BLaER1 (cell line): ENCODE data around the gene LPIN1.

ENCODE experiments used
- H3K27ac ChIP-seq: shearing (Covaris generic); formaldehyde crosslinking; 2 replicates; pipeline ENCODE4 v1.8.1; 2022
- H3K27me3 ChIP-seq: shearing (Covaris generic); formaldehyde crosslinking; 2 replicates; pipeline ENCODE4 v1.8.1; 2022
- H3K36me3 ChIP-seq: shearing (Covaris generic); formaldehyde crosslinking; 2 replicates; pipeline ENCODE4 v1.8.1; 2022
- H3K4me1 ChIP-seq: shearing (Covaris generic); formaldehyde crosslinking; 2 replicates; pipeline ENCODE4 v1.8.1; 2022
- H3K4me2 ChIP-seq: shearing (Covaris generic); formaldehyde crosslinking; 2 replicates; pipeline ENCODE4 v1.8.1; 2022
- H3K4me3 ChIP-seq: shearing (Covaris generic); formaldehyde crosslinking; 2 replicates; pipeline ENCODE4 v1.8.1; 2022
- H3K9ac ChIP-seq: shearing (Covaris generic); formaldehyde crosslinking; 2 replicates; pipeline ENCODE4 v1.8.1; 2022
- H3K9me3 ChIP-seq: shearing (Covaris generic); formaldehyde crosslinking; 2 replicates; pipeline ENCODE4 v1.8.1; 2022
- H4K20me1 ChIP-seq: shearing (Covaris generic); formaldehyde crosslinking; 2 replicates; pipeline ENCODE4 v1.8.1; 2022
- Cebpa-rat ChIP-seq: shearing (Covaris generic); IDR thresholded peaks from 2 replicates; pipeline ENCODE4 v1.8.1; 2022

The LPIN1 gene

DNA sequence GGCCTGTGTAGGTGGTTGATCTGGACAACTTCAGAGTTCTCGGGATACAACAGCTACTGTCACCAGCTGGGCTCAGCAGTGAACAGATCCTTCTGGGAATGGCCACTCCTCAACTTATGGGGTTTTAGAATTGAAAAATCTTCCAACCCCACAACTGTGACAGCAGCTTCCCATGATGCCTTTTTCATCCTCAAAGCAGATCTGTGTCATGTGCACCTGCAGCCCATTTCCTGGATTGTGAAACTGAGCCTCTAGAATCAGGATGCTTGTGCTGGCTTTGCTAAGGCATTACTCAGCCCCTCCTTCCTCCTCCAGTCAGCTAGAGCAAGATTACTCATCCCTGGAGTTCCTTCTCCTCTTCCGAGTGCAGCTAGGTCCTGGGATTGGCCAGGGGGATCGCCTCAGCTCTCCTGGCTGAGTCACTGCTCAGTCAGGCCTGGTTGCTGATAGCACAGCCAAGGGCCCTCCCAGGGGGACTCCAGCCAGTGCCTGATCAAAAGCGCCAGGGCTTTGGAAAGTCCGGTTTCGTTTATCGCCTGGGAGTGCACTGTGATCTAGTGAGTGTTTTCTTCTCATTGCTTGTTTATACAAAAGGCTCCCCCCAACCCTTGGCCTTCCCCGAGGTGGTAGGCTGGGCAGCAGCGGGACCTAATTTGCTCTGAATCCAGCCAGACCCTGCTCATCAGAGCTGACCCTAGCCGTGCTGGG, 2.4 kb upstream of the LPIN1 start:
- Histone ChIP-seq H3K27me3 (no peaks in the 10 kb centered on the region), H4K20me1 (peaks cover 22% of the 10 kb centered on the region), H3K27ac (peak overlapping the region; percentile 60), H3K4me1 (peaks cover 57% of the 10 kb centered on the region), H3K9ac (no peak overlapping the region), H3K4me2 (peak overlapping the region; percentile 83), H3K4me3 (no peak overlapping the region), H3K9me3 (no peaks in the 10 kb centered on the region), H3K36me3 (no peaks in the 10 kb centered on the region)
- no peak for TF ChIP-seq Cebpa-rat

DNA sequence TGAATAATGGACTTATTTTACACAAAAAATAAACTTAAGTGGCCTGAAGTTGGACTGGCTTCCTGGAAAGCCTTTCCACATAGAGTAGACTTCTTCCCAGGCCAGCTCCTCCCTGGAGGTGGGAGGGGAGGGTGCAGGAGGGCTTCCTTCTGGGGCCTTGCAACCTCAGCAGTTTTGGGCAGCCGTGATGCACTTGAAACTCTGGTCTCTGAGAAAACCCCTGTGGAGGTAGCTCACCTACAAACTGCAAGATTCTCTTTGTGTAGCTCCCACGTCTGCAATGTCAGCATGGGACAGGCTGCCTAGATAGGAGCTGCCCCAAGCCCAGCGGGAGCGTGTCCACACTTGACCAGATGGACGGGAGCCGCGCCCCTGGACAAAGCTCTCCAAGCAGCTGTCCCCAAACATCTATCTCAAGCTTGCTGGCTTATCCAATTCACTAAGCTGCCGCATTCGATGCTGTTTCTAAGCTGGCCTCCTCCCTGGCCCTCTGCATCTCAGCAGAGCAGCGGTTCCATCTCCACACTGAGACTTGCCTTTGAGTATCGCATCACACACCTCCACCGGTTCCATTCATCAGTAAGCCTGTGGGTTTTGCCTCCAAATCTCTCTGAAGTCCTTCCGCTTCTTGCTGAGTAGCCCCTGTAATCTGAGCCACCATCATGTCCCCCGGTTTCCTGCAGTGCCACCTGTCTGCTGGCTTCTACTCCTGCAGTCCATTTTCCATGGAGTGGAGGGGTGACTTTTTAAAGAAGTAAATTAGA, 1.6 kb upstream of the LPIN1 start:
- Histone ChIP-seq H3K9ac (no peak overlapping the region), H3K4me2 (peak overlapping the region; percentile 83), H3K4me3 (no peak overlapping the region), H3K27me3 (no peaks in the 10 kb centered on the region), H3K27ac (peak overlapping the region; percentile 60), H4K20me1 (peaks cover 31% of the 10 kb centered on the region), H3K36me3 (no peaks in the 10 kb centered on the region), H3K9me3 (no peaks in the 10 kb centered on the region), H3K4me1 (peaks cover 65% of the 10 kb centered on the region)
- TF ChIP-seq Cebpa-rat: no peak

DNA sequence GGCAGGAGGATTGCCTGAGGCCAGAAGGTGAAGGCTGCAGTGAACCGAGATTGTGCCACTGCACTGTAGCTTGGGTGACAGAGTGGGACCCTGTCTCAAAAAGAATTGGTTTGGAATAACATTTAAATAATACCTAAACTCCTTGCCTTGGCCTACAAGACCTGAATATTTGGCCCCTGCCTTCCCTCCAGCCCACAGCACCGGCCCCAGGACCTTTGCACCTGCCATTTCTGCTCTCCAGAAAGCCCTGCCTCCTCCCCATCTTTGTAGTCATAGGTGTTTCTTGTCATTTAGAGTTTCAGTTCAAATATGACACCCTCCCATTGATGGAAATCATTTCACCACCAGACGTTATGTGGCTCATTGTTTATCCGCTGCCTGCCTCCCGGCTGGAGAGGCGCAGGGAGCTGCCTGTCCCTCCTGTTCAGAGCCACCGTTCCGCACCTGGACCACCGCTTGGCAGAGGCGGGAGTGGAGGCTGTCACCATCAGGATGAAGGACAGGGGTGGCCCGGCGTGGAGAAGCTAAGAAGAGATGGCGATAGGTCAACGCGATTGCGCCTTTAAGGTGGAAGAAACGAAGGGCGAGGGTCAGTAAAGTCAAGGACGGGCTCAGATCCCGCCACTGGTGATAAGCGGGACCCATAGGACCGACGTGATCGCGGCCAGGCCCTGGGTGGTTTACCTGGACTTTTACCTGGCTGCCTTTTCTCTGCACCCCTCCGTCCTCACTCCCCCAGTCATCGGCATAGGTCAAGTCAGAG, 638 bp upstream of the LPIN1 start:
- peaks cover 40% of the 10 kb centered on the region for H4K20me1 ChIP-seq
- TF ChIP-seq Cebpa-rat: no peak

DNA sequence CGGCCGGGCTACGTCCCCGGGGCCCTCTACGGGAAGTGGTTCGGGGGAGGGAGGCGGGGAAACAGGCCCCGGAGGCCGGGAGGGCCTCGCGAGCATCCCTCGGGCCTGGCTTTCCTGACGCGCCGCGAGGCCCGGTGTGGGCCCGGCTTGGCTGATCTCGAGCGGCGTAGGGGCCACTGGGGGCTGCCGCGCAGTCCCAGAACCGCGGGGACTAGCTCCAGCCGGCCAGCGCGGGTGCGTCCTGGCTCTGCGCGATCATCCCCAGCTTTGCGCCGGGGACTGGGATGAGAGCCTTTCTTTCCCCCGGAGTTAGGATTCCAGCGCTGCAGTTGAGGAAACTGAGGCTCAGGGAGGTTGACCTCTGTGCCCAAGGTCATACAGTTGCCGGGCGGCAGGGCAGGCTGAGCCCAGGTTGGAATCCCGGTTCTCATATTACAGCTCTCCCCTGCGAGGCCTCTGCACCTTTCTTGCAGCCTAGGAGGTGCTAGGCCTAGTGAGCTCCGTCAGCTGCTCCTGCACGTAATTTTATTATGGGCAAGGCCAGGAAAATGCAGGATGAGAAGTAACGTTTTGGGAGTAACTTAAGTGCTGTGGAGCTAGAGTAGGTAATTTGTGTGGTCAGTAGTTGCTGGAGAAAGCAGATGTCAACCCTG, 501 bp downstream of the LPIN1 start:
- H3K4me2 ChIP-seq: peak overlapping the region; percentile 83
- H3K9me3 ChIP-seq: no peaks in the 10 kb centered on the region
- peak overlapping the region; percentile 93 for H3K9ac ChIP-seq
- no peaks in the 10 kb centered on the region for H3K27me3 ChIP-seq
- H3K4me3 ChIP-seq: peak overlapping the region; percentile 83
- peak overlapping the region; percentile 92 for H3K27ac ChIP-seq
- H3K4me1 ChIP-seq: peaks cover 86% of the 10 kb centered on the region
- no peaks in the 10 kb centered on the region for H3K36me3 ChIP-seq
- peaks cover 48% of the 10 kb centered on the region for H4K20me1 ChIP-seq
- TF ChIP-seq Cebpa-rat: no peak

More for the DNA sequence above, 638 bp upstream of the LPIN1 start:
- Histone ChIP-seq H3K9ac (peak overlapping the region; percentile 64; the same call in 1 of the 2 replicates), H3K36me3 (no peaks in the 10 kb centered on the region), H3K4me3 (peak overlapping the region; percentile 83), H3K27me3 (no peaks in the 10 kb centered on the region), H3K4me2 (peak overlapping the region; percentile 83), H3K27ac (peak overlapping the region; percentile 69), H3K4me1 (peaks cover 74% of the 10 kb centered on the region), H3K9me3 (no peaks in the 10 kb centered on the region)

DNA sequence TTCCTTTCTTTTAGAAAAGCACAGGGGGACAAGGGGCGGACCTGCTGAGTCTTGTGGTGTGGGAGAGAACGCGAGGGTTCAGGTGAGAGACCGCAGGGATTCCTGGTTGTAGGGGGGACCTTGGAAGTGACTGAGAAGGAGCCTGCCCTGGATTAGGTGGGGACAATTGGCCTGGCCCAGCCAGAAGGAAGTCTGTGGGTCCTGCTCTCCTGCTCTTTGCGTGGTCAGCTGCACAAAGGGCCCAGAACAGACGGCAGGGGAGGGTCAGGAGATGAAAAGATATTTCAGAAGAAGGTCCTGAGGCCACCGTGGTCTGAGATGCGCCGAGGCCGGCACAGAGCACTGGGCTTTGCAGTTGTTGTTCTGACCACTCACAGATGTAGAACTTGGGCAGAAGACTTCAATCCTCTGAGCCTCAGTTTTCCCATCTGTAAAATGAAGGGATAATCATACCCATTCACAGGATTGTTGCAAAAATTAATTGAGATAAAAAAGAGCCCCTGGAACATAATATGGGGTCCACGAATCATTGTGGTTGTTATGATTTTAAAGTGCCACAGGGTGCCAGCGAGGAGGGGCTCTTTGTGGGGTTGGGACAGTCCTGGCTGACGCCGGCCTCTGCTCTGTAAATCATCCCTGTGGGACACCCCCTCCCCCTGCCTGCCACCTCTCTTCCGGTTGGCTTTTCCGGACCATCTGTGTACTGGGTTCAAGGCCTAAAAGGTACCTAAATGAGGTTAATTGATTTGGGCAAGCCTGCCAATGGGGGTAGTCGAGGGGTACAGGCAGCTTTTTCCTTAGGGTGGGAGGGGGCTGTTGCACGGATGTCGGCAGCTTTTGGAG, 1.8 kb downstream of the LPIN1 start:
- Histone ChIP-seq H3K27me3 (no peaks in the 10 kb centered on the region), H3K9ac (peak overlapping the region; percentile 93), H3K4me3 (peak overlapping the region; percentile 83), H3K36me3 (no peaks in the 10 kb centered on the region), H3K9me3 (no peaks in the 10 kb centered on the region), H3K4me2 (peak overlapping the region; percentile 83), H3K4me1 (peaks cover 91% of the 10 kb centered on the region), H4K20me1 (peaks cover 55% of the 10 kb centered on the region), H3K27ac (peak overlapping the region; percentile 92)
- TF ChIP-seq Cebpa-rat: no peak

DNA sequence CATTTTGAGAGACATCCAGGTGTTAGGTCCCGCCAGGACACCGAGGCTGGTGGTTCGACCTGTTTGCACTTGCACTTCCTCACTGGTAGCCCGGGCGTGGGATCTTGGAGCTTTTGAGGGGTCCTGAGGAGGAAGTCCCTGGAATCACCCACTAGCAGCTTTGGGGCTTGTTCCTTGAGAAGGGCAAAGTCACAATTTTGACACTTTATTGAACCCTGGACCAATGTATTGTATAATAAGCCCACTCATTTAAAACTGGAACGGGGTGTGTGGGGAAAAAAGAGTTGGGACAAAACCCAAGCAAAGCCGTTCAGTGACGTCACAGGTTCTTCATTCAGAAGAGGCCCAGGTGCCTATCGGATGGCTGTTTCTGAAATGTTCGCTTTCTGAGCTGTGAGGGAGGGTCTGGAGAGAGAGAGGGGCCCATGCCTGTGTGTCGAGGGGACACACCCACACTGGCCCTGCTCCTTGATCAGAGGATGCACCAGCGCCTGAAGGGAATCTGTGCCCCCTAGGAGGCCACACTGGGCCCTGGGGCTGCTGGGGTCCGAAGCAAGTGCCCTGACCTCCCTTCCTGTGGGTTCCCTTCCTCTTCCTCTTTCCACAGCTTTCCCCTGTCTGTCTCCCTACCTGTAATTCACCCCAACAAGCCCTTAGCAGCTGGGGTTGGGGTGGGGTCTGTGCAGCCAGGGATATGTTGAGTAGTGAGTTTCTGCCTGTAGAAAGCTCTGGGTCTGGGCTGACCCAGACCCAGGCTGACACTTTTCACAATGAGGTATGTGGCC, 2.6 kb downstream of the LPIN1 start:
- peak overlapping the region; percentile 93 for H3K9ac ChIP-seq
- H3K9me3 ChIP-seq: no peaks in the 10 kb centered on the region
- peak overlapping the region; percentile 83 for H3K4me2 ChIP-seq
- no peaks in the 10 kb centered on the region for H3K36me3 ChIP-seq
- peaks cover 63% of the 10 kb centered on the region for H4K20me1 ChIP-seq
- peak overlapping the region; percentile 83 for H3K4me3 ChIP-seq
- H3K4me1 ChIP-seq: peaks cover 91% of the 10 kb centered on the region
- H3K27me3 ChIP-seq: no peaks in the 10 kb centered on the region
- H3K27ac ChIP-seq: peak overlapping the region; percentile 92
- no peak for TF ChIP-seq Cebpa-rat

DNA sequence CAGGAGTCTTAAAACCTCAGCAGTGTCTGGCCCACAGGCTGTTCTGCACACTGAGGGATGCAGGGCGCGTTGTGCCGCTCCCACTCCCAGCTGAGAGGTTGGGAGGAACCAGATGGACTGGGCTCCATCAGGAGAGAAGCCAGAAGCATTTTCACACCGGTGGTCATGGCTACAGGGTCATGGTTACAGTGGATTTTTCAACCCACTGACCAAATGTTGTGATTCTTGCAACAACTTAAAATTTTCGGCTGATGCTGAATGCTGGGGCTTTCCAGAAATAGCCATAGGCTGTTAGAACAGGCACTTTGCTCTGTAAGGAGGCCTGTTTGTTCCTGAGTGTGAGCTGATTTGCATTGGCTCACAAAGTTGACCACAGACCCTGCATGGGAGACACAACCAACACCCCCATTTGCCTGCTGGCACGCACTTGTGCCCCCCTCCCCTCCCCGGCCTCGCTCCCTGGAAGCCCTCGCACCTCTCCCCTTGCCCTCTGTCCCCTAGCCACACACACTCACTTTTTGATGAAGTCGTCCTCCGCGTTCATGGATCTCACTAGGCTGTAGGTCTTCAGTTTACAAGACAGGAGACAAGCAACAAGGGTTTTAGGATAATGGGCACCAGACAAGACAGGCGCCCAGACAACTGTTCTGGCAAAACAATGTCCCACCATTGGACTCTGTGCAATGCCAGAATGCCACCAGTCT, 3.4 kb downstream of the LPIN1 start:
- peak overlapping the region; percentile 93 for H3K9ac ChIP-seq
- H3K27ac ChIP-seq: peak overlapping the region; percentile 92
- peaks cover 91% of the 10 kb centered on the region for H3K4me1 ChIP-seq
- H3K4me3 ChIP-seq: peak overlapping the region; percentile 83
- H3K27me3 ChIP-seq: no peaks in the 10 kb centered on the region
- TF ChIP-seq Cebpa-rat: no peak
- peaks cover 70% of the 10 kb centered on the region for H4K20me1 ChIP-seq
- no peaks in the 10 kb centered on the region for H3K9me3 ChIP-seq
- H3K36me3 ChIP-seq: no peaks in the 10 kb centered on the region
- H3K4me2 ChIP-seq: peak overlapping the region; percentile 83

DNA sequence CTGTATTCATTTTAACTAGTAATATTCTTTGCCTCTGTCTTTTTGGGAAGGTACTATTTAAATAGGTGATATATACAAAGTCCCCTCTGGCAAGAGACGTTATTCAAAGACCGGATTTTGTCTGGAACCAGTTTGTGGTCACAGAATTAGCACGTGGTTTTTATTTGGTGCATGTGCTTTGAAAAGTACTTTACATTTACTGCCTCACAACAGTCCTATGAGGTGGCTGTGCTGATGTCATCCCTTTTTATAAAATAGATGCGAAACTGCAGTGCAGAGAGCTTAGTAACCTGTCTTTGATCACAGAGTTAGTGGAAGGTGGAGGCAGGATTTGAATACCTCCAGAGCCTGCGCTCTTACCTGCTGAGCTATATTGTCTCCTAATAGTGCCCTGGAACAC, 4.0 kb downstream of the LPIN1 start:
- Histone ChIP-seq H3K4me3 (peak overlapping the region; percentile 83; the same call in 1 of the 2 replicates), H3K9ac (peak overlapping the region; percentile 93), H3K4me1 (peaks cover 91% of the 10 kb centered on the region), H4K20me1 (peaks cover 77% of the 10 kb centered on the region), H3K36me3 (no peaks in the 10 kb centered on the region), H3K4me2 (peak overlapping the region; percentile 83), H3K27me3 (no peaks in the 10 kb centered on the region), H3K27ac (peak overlapping the region; percentile 92), H3K9me3 (no peaks in the 10 kb centered on the region)
- no peak for TF ChIP-seq Cebpa-rat
